Measurements from ENCODE around the gene CNTNAP2. TPM values are rescaled to one million over a fixed set of nuclear protein-coding genes. Genes with fewer than 3 reads are reported as not detected.

The CNTNAP2 gene
- total and polyA plus RNA-seq, 4 donors: 0.14 to 2.3 (median 1.1) TPM

DNA sequence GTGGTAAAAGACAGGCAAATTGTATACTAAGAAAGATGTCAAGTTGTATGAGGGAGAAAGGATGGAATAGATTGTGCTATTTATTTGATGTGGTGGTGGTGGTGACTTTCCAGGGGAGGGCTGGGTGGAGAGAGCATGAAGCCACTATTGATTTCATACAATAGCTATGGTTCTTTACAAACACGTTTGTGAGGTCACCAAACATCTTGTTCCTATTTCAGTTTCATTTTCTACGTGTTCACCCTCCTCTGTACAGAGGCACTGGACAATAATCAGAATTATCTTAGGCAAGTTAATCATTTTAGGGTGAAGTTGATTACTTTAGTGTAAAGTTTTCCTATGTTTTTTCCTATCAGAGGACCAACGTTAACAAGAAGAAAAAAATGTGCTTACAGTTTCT lies 10.3 kb upstream of the CNTNAP2 start:
- Histone ChIP-seq H3K27me3 (ENCODE audit: control insufficient read depth in 4 of 4, insufficient read depth in 4 of 4, low read length in 3 of 4) (no peaks in the 10 kb centered on the region), H3K4me3 (ENCODE audit: low read depth in 1 of 3, low read length in 3 of 3) (no peak overlapping the region), H3K36me3 (ENCODE audit: control insufficient read depth in 4 of 4, insufficient read depth in 3 of 4, low read depth in 1 of 4, low read length in 3 of 4) (no peaks in the 10 kb centered on the region), H3K9ac (ENCODE audit: low read depth in 1 of 2, low read length in 2 of 2) (no peak overlapping the region), H3K27ac (ENCODE audit: low read depth in 1 of 2, low read length in 2 of 2) (no peak overlapping the region), H3K4me1 (ENCODE audit: control insufficient read depth in 4 of 4, insufficient read depth in 4 of 4, low read length in 3 of 4) (no peaks in the 10 kb centered on the region), H3K9me3 (ENCODE audit: control insufficient read depth in 4 of 4, low read length in 3 of 4) (no peaks in the 10 kb centered on the region)
- no peak for DNase-seq (ENCODE audit: low spot score)
- WGBS: 31% methylated on average over 3 of the region's 3 CpGs
- TF ChIP-seq, protein P1, sequence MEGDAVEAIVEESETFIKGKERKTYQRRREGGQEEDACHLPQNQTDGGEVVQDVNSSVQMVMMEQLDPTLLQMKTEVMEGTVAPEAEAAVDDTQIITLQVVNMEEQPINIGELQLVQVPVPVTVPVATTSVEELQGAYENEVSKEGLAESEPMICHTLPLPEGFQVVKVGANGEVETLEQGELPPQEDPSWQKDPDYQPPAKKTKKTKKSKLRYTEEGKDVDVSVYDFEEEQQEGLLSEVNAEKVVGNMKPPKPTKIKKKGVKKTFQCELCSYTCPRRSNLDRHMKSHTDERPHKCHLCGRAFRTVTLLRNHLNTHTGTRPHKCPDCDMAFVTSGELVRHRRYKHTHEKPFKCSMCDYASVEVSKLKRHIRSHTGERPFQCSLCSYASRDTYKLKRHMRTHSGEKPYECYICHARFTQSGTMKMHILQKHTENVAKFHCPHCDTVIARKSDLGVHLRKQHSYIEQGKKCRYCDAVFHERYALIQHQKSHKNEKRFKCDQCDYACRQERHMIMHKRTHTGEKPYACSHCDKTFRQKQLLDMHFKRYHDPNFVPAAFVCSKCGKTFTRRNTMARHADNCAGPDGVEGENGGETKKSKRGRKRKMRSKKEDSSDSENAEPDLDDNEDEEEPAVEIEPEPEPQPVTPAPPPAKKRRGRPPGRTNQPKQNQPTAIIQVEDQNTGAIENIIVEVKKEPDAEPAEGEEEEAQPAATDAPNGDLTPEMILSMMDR (IDR thresholded peaks at IDR 0.05; ENCODE audit: low read depth, low read length, missing input control): no peak
- TF ChIP-seq, protein P2, sequence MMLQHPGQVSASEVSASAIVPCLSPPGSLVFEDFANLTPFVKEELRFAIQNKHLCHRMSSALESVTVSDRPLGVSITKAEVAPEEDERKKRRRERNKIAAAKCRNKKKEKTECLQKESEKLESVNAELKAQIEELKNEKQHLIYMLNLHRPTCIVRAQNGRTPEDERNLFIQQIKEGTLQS (IDR thresholded peaks at IDR 0.05): no peak
- no peak for TF ChIP-seq RAD21 (IDR thresholded peaks at IDR 0.05)
- TF ChIP-seq NR2F2 (IDR thresholded peaks at IDR 0.05): no peak
- TF ChIP-seq EGR1 (IDR thresholded peaks at IDR 0.05; ENCODE audit: low read depth in 2 of 2): no peak
- no peak for TF ChIP-seq YY1 (IDR thresholded peaks at IDR 0.05)
- TF ChIP-seq, protein P3, sequence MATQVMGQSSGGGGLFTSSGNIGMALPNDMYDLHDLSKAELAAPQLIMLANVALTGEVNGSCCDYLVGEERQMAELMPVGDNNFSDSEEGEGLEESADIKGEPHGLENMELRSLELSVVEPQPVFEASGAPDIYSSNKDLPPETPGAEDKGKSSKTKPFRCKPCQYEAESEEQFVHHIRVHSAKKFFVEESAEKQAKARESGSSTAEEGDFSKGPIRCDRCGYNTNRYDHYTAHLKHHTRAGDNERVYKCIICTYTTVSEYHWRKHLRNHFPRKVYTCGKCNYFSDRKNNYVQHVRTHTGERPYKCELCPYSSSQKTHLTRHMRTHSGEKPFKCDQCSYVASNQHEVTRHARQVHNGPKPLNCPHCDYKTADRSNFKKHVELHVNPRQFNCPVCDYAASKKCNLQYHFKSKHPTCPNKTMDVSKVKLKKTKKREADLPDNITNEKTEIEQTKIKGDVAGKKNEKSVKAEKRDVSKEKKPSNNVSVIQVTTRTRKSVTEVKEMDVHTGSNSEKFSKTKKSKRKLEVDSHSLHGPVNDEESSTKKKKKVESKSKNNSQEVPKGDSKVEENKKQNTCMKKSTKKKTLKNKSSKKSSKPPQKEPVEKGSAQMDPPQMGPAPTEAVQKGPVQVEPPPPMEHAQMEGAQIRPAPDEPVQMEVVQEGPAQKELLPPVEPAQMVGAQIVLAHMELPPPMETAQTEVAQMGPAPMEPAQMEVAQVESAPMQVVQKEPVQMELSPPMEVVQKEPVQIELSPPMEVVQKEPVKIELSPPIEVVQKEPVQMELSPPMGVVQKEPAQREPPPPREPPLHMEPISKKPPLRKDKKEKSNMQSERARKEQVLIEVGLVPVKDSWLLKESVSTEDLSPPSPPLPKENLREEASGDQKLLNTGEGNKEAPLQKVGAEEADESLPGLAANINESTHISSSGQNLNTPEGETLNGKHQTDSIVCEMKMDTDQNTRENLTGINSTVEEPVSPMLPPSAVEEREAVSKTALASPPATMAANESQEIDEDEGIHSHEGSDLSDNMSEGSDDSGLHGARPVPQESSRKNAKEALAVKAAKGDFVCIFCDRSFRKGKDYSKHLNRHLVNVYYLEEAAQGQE (IDR thresholded peaks at IDR 0.05): no peak
- TF ChIP-seq HNF4G (IDR thresholded peaks at IDR 0.05): no peak
- TF ChIP-seq FOXA2 (IDR thresholded peaks at IDR 0.05): no peak
- TF ChIP-seq, protein P4, sequence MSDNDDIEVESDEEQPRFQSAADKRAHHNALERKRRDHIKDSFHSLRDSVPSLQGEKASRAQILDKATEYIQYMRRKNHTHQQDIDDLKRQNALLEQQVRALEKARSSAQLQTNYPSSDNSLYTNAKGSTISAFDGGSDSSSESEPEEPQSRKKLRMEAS (IDR thresholded peaks at IDR 0.05): no peak
- TF ChIP-seq RXRA (IDR thresholded peaks at IDR 0.05): no peak
- TF ChIP-seq JUND (IDR thresholded peaks at IDR 0.05): no peak
- TF ChIP-seq GABPA (IDR thresholded peaks at IDR 0.05 in 1 of 2, conservative IDR thresholded peaks at IDR 0.05 in 1 of 2): no peak
- no peak for TF ChIP-seq FOXA1 (IDR thresholded peaks at IDR 0.05)
- TF ChIP-seq, protein P5, sequence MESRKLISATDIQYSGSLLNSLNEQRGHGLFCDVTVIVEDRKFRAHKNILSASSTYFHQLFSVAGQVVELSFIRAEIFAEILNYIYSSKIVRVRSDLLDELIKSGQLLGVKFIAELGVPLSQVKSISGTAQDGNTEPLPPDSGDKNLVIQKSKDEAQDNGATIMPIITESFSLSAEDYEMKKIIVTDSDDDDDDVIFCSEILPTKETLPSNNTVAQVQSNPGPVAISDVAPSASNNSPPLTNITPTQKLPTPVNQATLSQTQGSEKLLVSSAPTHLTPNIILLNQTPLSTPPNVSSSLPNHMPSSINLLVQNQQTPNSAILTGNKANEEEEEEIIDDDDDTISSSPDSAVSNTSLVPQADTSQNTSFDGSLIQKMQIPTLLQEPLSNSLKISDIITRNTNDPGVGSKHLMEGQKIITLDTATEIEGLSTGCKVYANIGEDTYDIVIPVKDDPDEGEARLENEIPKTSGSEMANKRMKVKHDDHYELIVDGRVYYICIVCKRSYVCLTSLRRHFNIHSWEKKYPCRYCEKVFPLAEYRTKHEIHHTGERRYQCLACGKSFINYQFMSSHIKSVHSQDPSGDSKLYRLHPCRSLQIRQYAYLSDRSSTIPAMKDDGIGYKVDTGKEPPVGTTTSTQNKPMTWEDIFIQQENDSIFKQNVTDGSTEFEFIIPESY (IDR thresholded peaks at IDR 0.05): no peak
- no peak for TF ChIP-seq TAF1 (conservative IDR thresholded peaks at IDR 0.05)
- no peak for TF ChIP-seq SP1 (IDR thresholded peaks at IDR 0.05)

DNA sequence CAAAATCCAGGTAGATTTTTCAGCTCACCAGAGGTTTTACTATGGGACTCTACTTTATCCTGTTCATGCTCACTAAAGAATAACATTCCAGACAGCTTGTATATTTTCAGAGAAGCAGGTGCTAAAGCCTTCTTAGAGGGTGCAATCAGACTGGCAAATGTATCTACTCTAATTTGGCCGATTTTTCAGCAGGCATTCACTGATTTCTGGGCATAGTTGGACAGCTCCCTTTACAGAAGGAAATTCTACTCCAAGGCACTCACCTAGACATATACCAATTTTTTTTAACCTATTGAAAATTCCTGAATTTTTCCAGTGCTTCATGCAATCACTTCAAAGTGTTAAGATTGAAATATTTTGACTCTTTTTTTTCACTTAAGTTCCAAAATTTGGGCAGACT lies 3.8 kb upstream of the CNTNAP2 start:
- DNase-seq (ENCODE audit: low spot score): no peak
- Histone ChIP-seq H3K4me1 (ENCODE audit: control insufficient read depth in 4 of 4, insufficient read depth in 4 of 4, low read length in 3 of 4) (peaks cover 4 to 11% (median 8%) of the 10 kb centered on the region in 4 donors), H3K27ac (ENCODE audit: low read depth in 1 of 2, low read length in 2 of 2) (no peak overlapping the region), H3K9ac (ENCODE audit: low read depth in 1 of 2, low read length in 2 of 2) (no peak overlapping the region), H3K27me3 (ENCODE audit: control insufficient read depth in 4 of 4, insufficient read depth in 4 of 4, low read length in 3 of 4) (peaks cover 0 to 11% (median 3%) of the 10 kb centered on the region in 4 donors), H3K9me3 (ENCODE audit: control insufficient read depth in 4 of 4, low read length in 3 of 4) (no peaks in the 10 kb centered on the region), H3K36me3 (ENCODE audit: control insufficient read depth in 4 of 4, insufficient read depth in 3 of 4, low read depth in 1 of 4, low read length in 3 of 4) (no peaks in the 10 kb centered on the region), H3K4me3 (ENCODE audit: low read depth in 1 of 3, low read length in 3 of 3) (no peak overlapping the region)
- TF ChIP-seq TAF1 (conservative IDR thresholded peaks at IDR 0.05) (no peak), YY1 (IDR thresholded peaks at IDR 0.05) (no peak)
- 53% methylated on average over 1 of the region's 1 CpG for WGBS
